ENCODE measurements around the gene SMAD2.
"Not testable (repeated sequence)": the region's sequence is repeated elsewhere in the genome, so short reads cannot be mapped to it uniquely, and the experiment has no call there.

SMAD2 gene

DNA sequence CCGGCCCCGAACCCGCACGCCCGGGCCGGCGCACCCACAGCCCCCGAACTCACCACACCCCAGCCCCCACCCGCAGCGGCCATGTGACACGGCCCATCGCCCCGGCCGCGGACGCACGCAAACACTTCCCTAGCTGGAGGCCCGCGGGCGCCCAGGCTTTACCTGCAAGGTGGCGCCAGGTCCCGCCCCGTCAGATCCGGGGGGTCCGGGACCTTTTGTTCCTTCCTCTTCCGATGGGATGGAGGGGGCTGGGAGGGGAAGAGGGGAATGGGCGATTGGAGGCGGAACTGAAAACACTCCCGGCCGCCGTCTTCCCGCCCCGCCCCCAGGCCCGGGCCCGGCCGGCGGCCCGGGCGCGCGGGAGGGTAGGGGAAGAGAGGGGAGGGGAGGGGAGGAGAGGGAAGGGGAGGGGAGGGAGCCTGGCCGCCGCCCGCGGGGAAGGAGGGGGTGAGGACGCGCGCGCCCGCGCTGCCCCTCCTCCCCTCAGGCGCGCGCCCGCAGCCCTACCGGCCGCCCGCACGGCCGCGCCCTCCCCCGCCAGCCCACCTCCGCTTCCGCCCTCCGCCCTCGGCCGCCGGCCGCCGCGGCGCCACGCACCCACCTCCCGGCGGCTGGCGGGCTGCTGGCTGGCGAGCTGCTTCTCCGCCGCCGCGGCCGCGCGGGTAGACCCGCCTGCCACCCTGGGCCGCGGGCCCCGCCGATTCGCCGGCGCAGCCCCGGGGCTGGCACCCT is at the start of gene SMAD2:
Gene SMAD2, minus strand, starts transcription at position 461 of the 732 bp plus-strand sequence. CDS start 33,903 bp downstream, outside the sequence.
- peak; percentile 91 for DNase-seq

DNA sequence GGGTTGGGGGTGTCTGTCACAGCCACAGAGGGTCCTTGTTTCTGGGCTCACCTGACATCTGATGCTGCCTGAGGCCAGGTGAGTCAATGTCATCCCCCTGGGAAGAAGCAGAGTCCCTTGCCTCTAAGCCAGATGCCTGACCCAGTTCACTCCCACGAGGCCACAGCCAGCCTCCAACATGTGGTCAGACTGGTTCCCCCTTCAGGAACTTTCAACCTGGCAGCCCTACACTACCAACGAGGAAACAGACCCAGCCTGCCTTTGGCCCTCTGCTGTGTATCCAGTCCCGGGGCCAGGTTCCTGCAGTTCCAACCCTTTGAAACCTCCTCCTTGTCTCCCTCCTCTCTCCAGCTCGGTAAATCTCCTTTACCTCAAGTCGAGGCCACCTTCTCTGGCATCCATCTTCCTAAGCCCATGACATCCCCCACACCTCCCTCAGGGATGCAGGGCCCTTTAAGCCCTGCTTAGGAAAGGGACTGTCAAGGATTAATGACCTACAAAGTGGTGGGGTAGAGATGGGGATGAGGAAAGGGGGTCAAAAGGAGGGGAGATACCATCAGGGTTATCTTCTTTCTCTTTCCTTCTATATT is 49.2 kb upstream of the SMAD2 start:
- no peak for DNase-seq

DNA sequence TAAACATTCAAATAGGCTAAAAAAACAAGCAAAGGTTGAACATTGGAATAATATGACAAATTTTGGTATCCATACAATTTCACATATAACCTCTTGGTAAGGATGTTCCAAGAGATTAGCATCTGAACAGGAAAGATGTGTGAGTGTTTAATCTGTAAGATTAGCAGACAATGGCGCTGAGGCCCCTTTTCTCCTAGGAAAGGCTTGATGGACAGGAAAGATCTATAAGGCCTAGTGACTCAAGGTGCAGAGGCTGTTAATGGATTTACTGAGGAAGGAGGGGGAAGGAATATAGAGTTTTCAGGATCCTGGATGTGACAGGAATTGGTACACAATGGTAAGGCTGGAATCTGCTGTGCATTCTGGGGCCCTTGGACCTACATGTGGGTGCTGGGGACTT is 48.1 kb upstream of the SMAD2 start:
- no peak for DNase-seq

DNA sequence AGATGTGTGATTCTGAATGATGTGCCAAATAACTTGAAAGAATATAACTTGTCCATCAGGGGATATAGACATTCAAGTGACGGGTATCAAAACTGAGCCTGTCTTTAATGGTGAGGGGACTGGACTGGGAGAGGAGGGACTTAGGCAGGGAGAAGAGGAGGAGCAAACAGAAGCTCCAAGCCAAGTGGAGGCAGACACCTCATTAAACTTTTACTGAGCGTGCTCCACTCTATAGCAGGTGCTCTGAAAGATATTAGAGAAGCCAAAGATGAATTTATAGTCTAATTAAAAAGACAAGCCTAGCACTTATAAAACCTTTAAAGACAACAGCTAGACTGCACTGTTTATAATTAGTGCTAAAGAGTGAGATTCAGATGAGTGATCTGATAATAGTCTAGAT is 47.7 kb upstream of the SMAD2 start:
- no peak for DNase-seq

DNA sequence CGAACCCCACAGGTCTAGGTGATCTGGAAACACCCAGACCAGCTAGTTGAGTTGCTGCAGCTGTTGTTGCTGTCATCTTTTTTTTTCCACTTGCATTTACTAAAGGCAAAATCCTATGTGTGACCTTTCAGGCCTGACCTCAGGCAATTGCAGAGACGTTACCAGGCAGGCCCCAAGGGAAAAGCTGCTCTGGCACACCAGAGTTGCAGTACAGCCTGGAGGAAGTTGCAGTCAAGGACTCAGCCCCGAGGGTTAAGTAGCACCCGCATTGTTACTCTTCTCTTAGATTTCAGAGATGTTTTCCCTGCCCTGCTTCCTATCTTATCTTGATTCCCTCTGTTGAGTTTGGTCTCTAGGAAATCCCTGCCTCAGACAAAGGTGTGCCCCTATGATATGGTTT is 45.2 kb upstream of the SMAD2 start:
- no peak for DNase-seq

DNA sequence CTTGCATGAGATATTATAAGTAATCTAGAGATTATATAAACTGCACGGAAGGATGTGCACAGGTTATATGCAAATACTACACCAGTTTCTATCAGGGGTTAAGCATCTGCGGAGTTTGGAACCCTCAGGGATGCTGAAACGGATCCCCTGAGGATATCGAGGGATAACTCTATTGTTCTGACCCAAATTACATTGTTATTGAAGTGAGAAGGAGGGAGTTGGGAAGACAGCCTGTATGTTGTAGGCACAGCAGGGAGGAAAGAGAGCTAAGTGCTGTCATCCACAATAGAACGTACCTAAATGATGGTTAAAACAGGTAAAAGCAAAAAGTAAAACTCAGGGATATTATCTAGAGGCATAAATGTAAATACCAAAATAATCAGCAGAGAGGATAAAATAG is 44.6 kb upstream of the SMAD2 start:
- DNase-seq = peak; percentile 40

DNA sequence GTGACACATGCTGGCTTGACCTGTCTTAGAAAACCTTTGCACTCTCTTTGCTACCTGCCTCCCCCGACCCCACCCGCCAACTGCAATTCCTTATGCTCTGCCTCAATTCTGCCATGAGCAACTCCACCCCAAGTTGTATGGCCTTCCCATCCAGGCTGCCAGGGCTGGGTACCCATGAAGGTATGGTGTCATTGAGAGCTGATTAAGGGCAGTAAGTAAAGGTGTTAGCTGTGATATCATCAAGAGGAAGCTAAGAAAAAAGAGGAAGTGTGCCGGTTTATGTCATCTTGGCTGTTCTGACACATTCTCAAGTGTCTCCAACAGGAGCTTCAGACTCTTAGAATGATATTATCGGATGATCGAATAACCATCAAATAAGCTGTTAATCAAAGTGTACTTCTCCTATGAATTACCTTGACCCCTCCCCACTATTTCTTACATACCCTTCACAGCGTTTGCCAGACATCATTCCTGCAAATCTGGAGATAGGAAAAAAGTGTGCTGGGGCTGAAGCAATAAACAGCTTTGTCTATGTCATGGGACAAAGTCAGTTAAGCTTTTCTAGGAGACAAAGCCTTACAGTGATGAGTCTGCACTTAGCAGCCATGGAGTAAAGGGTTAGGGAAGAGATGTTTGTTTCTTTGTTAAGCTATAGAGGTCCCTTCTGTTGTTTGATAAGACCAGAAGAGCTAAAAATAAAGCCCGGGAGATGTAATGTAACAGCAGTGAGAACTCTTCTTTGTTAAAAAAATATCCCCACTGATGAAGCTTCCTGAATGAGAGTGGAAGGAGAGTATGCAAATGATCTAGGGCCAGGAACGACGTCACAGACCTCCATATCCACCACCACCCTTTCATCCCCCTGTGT is 40.4 kb upstream of the SMAD2 start:
- DNase-seq = no peak

DNA sequence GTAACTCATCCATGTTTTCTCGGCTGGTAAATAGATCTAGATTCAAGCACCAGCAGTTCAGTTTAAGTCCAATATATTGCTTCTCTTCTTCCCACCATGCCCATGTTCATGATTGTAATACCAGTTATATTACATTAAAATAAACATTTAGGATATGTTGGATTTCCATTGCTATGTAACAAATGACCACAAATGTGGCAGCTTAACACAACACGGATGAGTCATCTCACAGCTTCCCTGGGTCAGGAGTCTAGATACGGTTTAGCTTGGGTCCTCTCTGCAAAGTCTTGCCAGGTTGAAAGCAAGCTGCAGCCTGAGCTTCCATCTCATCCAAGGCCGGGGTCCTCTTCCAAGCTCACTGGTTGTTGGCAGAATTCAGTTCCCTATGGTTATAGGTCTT is 39.4 kb upstream of the SMAD2 start:
- no peak for DNase-seq

DNA sequence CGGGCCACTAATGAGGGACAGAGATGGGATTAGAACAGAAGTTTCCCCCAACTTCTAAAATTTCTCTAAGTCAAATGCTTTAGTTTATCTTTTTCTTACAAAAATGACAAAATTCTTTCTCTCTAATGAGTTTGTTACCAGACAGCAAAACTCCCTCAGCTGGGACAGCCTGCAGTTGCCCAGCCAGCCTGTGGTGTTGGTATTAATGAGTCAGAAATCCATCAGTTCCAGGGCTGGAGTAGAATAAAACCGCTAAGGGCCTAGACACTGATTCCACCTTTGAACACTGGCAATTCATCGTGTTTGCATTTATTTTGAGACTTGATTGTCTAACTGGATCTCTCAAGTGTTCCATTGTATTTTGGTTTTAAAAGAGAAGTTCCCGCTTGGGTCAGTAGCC is 38.3 kb upstream of the SMAD2 start:
- no peak for DNase-seq

DNA sequence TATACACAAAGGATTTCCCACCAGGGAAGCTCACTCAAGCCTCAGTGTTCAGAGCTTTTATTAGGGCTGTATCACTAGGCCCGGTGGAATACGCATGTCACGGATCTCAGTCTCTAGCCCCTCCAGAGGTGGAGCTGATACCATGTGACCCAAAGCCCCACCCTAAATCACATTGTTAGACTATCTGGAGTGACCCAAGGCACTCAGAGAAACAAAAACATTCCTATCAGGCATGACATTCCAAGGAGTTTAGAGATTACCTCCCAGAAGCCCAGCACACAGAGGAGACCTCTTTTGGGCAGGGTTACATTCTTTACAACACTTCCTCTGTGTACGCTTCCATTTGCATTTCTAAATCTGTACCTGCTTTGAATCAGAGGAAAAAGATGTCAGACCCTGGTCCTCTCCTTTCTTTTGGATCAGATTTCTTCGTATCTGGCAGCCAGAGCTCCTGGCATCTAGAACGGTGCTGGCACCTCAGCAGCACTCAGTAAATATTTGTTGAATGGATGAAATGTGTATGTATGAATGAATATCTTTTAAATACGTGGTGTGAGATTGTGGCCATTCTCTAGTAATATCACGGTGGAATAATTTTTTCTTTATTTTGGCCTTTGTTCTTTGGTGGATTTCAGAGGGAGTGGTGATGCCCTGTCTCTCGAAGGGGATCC is 37.7 kb upstream of the SMAD2 start:
- no peak for DNase-seq

DNA sequence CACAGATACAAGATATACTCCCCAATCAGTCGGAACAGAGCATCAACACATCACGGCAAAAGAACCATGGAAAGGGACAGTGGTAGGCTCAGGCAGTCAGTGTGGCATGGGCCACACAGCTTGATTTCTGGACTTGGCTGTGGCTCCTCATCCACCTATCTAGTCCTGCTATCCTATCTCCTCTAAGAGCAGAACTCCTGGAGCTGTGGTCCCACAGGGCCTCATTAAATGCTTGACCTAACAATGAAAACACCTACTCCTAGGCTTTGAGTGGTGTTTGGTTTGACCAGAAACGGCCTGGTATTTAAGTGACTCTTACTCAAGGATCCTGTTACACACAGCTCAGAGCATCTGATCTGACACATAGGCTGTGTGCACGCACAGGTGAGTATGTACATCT is 33.6 kb upstream of the SMAD2 start:
- peak; percentile 43 for DNase-seq

DNA sequence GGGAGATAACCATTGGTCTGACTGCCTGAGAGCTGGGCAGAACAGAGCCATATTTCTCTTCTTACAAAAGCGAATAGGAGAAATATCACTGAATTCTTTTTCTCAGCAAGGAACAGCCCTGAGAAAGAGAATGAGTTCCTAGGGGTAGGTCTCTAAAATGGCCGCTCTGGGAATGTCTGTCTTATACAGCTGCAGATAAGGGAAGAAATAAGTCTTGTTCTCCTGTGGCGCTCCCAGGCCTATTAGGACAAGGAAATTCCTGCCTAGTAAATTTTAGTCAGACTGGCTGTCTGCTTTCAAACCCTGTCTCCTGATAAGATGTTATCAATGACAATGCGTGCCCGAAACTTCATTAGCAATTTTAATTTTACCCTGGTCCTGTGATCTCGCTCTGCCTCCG is 30.5 kb upstream of the SMAD2 start:
- DNase-seq = not testable (repeated sequence)

DNA sequence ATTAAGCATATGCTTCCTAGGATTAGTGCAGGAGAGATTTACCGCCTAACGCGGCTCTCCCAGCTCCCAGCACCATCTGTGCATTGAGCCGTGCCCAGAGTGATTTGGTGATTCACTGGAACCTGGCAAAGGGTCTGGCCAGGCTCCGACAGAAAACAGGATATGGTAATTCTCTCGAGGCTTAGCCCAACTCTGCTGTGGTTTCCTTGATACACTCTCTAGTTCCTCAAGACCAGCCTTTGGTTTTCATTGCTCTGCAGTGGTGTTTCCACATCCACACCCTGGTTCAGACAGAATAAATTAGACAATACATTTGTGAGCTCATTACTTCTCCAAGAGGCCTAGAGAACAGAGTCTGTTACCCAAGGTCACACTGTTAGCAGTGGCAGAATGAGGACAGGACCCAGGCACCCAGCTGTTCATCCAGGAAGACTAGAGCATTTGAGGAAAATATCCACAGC is 23.0 kb upstream of the SMAD2 start:
- DNase-seq = no peak

DNA sequence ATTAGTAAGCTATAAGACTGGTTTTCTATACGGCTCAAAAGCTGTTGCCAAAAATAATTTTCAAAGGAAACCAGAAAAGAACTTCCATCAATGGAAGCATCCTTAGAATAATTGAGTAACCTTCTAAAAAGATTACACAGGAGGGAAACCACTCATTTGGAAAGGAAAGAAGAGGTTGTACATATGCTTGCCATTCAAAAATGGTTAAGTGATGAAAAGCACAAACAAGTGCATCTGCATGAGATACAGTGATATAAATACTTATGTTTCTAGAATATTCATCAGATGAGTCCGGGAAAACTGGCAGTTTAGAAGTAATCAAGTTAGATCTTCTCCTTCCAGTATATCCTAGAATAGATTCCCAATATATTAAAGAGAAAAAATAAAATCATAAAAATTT is 20.1 kb upstream of the SMAD2 start:
- no peak for DNase-seq

DNA sequence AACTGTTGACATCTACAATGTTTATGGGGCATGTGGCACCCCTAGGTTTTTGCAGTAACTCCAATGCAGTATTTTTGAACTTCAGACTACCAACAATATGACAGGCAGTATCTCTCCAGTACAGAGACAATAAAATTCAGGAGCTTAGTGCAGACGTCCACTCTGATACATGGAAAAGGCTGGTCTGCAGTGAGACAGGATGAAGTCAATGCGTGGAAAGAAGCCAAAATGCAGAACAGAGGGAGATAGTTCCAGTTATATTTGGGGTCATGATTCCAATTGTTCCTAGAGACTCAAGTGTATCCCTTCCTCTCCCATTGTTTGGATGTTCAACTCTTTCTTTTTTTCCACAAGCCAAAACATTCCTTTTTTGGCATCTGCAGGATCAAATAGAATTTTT is 18.7 kb upstream of the SMAD2 start:
- no peak for DNase-seq

DNA sequence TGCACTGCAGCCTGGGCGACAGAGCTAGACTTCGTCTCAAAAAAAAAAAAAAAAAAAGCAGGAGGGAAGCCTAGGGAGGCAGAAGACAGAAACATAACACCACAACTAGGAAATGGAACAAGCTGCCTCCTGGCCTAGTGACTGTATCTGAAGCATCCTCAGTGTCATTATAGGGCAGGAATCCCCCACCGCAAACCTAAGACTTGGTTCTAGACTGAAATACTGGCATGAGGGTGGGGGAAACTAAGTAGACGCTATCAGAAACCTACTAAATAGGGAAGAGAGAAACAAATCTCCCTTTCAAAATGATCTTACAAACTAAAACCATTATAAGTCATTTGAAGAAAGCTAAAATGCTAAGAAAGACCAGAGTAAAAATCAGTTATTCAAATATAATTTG is 16.4 kb upstream of the SMAD2 start:
- DNase-seq = no peak

DNA sequence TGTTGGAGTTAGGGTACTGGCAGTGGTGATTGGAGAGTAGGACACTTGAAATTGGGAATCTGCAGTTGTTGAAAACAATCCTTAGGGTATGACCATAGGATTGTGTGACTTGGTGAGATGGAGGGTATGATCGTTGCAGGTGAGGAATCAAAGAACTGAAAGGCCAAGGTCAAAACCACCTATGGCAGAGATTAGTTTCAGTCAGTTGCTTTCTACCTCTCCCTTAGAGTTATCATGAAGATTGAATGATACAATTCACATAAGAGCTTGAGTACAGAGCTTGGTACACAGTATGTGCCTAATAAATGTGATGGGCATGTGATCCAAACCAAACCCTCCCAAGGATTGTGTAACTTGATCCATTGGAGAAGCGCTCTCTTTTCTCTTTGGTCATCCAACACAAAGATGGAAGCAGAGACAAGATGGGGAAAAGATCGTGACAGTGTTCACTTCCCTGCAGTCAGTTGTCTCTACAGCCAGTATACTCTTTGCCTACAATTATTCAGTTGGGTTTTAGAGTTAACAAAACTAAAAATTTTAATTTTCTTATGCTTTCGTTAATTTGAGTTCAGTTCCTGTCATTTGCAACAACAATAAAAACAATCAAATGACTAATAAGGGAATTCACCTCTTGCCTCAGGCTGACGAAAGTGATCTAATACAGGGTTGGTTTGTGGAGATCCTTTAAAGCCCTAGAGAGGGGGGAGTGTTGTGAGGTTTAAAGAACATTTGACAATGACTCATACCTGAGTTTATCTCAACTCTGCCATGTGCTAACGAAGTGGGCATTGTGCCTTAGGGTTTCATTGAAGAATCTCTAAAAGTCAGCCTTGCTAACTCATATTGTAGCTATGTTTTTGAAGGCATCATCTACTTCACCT is 14.8 kb upstream of the SMAD2 start:
- no peak for DNase-seq

DNA sequence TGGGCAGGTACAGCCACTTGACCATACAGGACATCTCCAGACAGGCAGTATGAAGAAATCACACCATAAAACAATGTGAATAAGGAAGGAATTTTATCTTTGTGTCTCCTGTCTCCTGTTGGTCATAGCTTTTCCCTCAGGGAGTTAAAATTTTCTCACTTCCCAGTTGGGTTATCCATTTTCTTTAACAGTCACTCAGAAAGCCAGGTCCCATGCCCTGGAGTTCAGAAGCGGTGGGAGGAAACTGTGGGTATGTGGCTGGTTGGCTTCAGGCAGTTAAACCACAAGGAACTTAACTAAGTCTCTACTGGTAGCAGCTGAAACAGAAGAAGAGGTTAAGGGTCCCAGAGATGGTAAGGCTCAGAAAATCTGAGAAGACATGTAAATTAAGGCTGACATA is 6.5 kb upstream of the SMAD2 start:
- no peak for DNase-seq

DNA sequence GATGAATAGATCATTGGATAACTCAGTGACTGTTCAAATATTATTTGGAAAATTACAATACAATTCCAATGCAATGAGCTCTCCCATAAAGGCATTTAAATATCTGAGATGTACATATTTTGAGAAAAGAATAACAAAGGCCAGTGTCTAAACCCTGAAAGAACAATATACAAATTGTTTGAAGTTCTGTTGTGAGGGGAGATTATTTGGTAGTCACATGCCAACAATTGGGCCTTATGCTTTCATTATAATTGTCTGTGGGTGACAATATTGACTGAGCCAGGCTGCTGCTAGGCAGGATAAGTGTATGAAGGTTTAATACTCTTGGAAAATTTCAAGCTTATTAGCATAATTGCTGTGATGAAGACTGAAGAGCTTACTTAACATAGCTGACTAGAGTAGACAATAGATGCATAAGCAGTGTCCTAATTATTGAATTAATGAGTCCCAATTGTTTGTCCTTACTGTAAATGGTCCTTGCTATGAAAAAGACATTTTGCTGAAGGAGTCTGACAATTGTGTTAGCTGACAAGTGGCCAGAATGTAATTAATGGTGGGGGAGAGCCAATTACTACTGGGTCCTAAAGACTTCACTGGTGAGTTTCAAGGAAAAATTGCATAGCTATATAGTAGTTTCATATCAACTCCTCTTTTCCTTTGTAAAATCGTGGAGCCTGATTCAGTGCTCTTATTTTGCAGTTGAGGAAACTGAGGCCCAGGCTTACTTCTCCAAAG is 5.0 kb upstream of the SMAD2 start:
- no peak for DNase-seq

DNA sequence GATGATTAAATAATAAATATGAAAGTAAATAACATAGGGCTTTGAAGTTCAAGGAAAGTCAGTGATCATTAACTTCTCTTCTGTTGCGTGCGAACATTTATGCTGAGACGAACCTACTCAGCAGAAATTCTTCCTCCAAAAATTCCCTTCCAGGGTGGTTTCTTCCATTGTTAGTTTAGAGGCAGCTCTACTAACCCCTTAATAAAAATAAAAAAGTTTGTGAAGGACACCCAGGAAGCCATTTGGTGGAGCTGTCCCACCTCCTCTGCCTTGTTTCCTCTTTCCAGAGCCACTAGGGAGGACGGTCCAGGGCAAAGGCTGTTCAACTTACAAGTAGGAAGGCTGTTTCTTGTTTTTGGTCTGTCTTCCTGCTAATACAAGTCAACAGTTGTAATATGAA is 2.1 kb upstream of the SMAD2 start:
- no peak for DNase-seq

DNA sequence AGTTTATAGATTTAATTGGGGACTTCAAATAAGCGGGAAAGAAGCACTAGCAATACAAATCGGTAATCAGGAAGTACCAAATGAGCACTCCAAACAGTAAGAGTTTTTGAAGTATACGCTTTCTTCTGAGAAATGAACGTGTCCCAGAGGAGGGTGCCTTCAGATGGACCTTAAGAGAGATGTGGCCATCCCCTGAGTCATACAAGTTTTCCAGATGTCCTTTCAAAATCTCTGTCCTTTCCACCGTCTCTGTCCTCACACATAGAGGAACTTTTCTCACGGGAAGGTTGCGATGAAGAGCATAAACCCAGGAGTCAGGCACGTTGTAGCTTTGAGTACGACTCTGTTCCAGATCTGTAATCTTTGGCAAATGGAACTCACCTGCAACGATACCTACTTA is 1.7 kb upstream of the SMAD2 start:
- no peak for DNase-seq

DNA sequence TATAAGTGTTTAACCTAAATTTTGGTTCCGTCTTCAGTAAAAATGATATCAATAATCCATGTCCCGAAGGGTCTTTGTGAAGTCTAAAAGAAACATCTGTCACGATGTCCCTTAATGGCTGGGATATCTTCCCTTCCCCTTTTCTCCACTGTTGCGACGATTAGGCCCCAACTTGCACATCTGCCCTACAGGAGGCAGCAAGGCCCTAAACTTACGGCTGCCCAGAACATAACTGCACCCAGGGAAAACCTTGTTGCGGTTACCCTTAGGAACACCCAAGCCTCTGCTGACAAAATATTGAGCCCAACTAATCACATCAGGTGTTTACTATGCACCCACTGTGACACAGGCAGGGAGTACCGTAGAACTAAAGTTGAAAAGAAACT is 1.3 kb upstream of the SMAD2 start:
- DNase-seq = peak; percentile 78
